GM23248 (cell line): Measurements from ENCODE around the gene RAB36. TPM values are rescaled to one million over a fixed set of nuclear protein-coding genes. Genes with fewer than 3 reads are reported as not detected.

ENCODE experiments used
- DNase-seq: peaks from one replicate; pipeline ENCODE4 v3.0.0-alpha.2; 2015
- H2AFZ ChIP-seq: fragments of 200-600 bp; sonication (generic); 2 replicates; pipeline ENCODE4 v1.6.1; 2016; ENCODE audit warnings: antibody characterized with exemption
- H3F3A ChIP-seq: fragments of 200-600 bp; sonication (generic); 2 replicates; pipeline ENCODE4 v1.6.1; 2016; ENCODE audit warnings: mild to moderate bottlenecking, antibody characterized with exemption, mixed run types; ENCODE audit not compliant: insufficient read depth
- H3K27ac ChIP-seq: fragments of 200-600 bp; sonication (generic); 2 replicates; pipeline ENCODE4 v1.5.1; 2016; ENCODE audit warnings: mild to moderate bottlenecking
- H3K27me3 ChIP-seq: fragments of 200-600 bp; sonication (generic); replicated peaks from 2 replicates; pipeline ENCODE4 v1.6.1; 2016; ENCODE audit warnings: mild to moderate bottlenecking; ENCODE audit not compliant: insufficient read depth
- H3K36me3 ChIP-seq: fragments of 200-600 bp; sonication (generic); 2 replicates; pipeline ENCODE4 v1.6.1; 2016; ENCODE audit warnings: low read depth, mild to moderate bottlenecking
- H3K4me1 ChIP-seq: fragments of 200-600 bp; sonication (generic); 2 replicates; pipeline ENCODE4 v1.6.1; 2016; ENCODE audit warnings: mild to moderate bottlenecking; ENCODE audit not compliant: insufficient read depth
- H3K4me2 ChIP-seq: fragments of 200-600 bp; sonication (generic); one replicate; pipeline ENCODE4 v1.6.1; 2016; ENCODE audit warnings: mild to moderate bottlenecking; ENCODE audit not compliant: unreplicated experiment
- H3K4me3 ChIP-seq: fragments of 200-600 bp; sonication (generic); 2 replicates; pipeline ENCODE4 v1.5.1; 2016; ENCODE audit warnings: mild to moderate bottlenecking
- H3K79me2 ChIP-seq: fragments of 200-600 bp; sonication (generic); 2 replicates; pipeline ENCODE4 v1.6.1; 2016; ENCODE audit warnings: mild to moderate bottlenecking; ENCODE audit not compliant: insufficient read depth
- H3K9ac ChIP-seq: fragments of 200-600 bp; sonication (generic); 2 replicates; pipeline ENCODE4 v1.6.1; 2016; ENCODE audit warnings: mild to moderate bottlenecking
- H3K9me2 ChIP-seq: fragments of 200-600 bp; sonication (generic); 2 replicates; pipeline ENCODE4 v1.6.1; 2016; ENCODE audit warnings: mixed run types, mild to moderate bottlenecking, moderate library complexity; ENCODE audit not compliant: insufficient read depth
- H3K9me3 ChIP-seq: fragments of 200-600 bp; sonication (generic); one replicate; pipeline ENCODE4 v1.6.1; 2017; ENCODE audit warnings: low read depth
- H4K20me1 ChIP-seq: fragments of 200-600 bp; sonication (generic); 2 replicates; pipeline ENCODE4 v1.6.0; 2016; ENCODE audit not compliant: insufficient read depth
- EZH2 ChIP-seq: fragments of 200-600 bp; sonication (generic); IDR thresholded peaks from 2 replicates; pipeline ENCODE4 v1.6.1; 2018; ENCODE audit warnings: antibody characterized with exemption, mild to moderate bottlenecking; ENCODE audit not compliant: insufficient read depth, poor library complexity, severe bottlenecking
- EZH2phosphoT487 ChIP-seq: fragments of 200-600 bp; sonication (generic); IDR thresholded peaks from 2 replicates; pipeline ENCODE4 v1.6.1; 2018; ENCODE audit warnings: antibody characterized with exemption, moderate library complexity, mild to moderate bottlenecking, low read depth; ENCODE audit not compliant: insufficient read depth
- WGBS, 2 experiments: methylation state at CpG; one replicate each; pipeline ENCODE4 v1.1.6; 2015 to 2017; ENCODE audit warnings: low lambda C conversion rate in 2 of 2, low coverage in 1 of 2; ENCODE audit errors: missing lambda C conversion rate in 2 of 2; 5-methylcytosine and 5-hydroxymethylcytosine counted together
- in situ Hi-C: fragments of 300-500 bp; cut with MboI; formaldehyde crosslinking; loops from 2 replicates; pipeline ENCODE4 v1.15.0; 2020
- polyA plus RNA-seq: library from polyadenylated mRNA; unstranded; fragments of >200 nt; fragmentation: Nextera tagmentation; extraction: Ambion mirVana; gene quantifications from 2 replicates; pipeline ENCODE4 v1.2.1, GENCODE V29; 2016
- total RNA-seq: library from RNA; depleted of rRNA; stranded (reverse); fragments of >200 nt; shearing (Covaris generic); gene quantifications from 2 replicates; pipeline ENCODE4 v1.2.3, GENCODE V29; 2014

RAB36 gene
- total and polyA plus RNA-seq, 2 experiments from 2014 or later: 3.5 to 6.8 TPM

DNA sequence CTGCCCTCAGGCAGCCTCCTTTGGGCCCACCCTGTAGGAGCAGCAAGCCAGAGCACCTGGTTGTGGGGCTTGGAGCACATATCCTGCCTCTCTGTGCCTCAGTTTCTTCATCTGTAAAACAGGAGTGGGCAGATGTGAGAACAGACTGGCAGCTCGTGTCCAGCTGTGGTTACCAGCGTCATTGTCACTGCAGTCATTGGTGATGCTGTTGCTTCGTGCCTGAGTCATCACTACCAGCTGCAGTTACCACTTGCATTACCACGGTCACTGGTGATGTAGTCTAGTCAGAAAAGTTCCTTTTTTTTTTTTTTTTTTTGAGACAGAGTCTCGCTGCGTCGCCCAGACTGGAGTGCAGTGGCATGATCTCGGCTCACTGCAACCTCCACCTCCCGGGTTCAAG lies 23.9 kb upstream of the RAB36 start:
- no peaks in the 10 kb centered on the region for H3F3A ChIP-seq
- H3K27me3 ChIP-seq: peaks cover 5% of the 10 kb centered on the region; the same call in 1 of the 2 replicates
- H3K79me2 ChIP-seq: no peaks in the 10 kb centered on the region
- H2AFZ ChIP-seq: no peak overlapping the region
- WGBS, 2 experiments: 42 to 58% methylated on average over 6 to 9 of the region's 9 CpGs
- TF ChIP-seq EZH2 (no peak), EZH2phosphoT487 (no peak)
- in situ Hi-C loops: no loop called here
- no peak overlapping the region for H3K9ac ChIP-seq
- H4K20me1 ChIP-seq: no peaks in the 10 kb centered on the region
- H3K9me3 ChIP-seq: no peaks in the 10 kb centered on the region
- H3K36me3 ChIP-seq: no peaks in the 10 kb centered on the region
- H3K4me3 ChIP-seq: no peak overlapping the region
- H3K27ac ChIP-seq: no peak overlapping the region
- no peaks in the 10 kb centered on the region for H3K9me2 ChIP-seq
- DNase-seq: peak; percentile 47
- no peak overlapping the region for H3K4me2 ChIP-seq
- H3K4me1 ChIP-seq: no peaks in the 10 kb centered on the region

DNA sequence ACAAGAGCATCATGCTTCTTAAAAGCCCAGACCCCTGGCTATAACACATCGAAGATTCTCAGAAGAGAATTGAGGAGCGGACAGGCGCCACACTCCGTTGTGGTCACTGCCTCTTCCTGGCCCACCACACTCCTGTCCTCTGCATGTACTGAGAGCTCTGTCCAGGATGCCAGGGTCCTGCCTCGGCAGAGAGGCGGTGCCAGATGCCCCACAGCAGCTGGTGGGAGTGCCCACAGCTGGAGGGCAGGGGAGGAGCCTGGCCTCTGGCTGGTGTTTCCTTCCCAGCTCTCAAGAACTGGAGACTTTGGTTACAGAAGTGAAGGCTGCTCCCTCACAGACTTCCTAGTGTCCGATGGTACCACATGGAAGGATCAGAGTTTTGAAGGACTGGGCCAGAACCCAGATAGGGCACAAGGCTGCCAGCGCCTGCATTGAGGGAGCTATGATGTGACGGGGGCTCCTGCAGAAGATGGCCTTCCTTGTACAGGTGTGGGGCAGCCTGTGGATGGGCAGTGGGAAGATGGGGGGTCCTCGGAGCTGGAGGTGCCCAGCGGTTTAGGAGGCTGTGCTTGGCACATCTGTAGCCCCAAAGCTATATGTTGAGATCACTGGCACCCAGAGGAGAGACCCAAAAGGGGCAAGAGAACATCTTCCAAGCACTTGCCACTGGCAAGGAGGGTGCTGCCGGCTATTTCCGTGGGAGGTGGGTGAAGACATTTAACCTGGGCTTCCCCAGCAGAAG lies 22.9 kb upstream of the RAB36 start:
- DNase-seq: no peak
- H3K9ac ChIP-seq: no peak overlapping the region
- no peak overlapping the region for H3K27ac ChIP-seq

DNA sequence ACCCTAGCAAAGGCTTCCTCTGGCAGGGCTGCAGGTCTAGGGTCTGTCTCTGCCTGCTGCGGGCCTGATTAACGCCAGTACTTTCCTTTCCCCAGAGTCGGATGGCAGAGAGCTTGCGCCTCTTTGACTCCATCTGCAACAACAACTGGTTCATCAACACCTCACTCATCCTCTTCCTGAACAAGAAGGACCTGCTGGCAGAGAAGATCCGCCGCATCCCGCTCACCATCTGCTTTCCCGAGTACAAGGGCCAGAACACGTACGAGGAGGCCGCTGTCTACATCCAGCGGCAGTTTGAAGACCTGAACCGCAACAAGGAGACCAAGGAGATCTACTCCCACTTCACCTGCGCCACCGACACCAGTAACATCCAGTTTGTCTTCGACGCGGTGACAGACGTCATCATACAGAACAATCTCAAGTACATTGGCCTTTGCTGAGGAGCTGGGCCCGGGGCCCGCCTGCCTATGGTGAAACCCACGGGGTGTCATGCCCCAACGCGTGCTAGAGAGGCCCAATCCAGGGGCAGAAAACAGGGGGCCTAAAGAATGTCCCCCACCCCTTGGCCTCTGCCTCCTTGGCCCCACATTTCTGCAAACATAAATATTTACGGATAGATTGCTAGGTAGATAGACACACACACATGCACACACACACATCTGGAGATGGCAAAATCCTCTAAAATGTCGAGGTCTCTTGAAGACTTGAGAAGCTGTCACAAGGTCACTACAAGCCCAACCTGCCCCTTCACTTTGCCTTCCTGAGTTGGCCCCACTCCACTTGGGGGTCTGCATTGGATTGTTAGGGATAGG lies 22.1 kb upstream of the RAB36 start:
- DNase-seq: no peak
- no peak overlapping the region for H2AFZ ChIP-seq
- no peaks in the 10 kb centered on the region for H3K9me2 ChIP-seq
- no peak overlapping the region for H3K4me3 ChIP-seq
- H3K36me3 ChIP-seq: no peaks in the 10 kb centered on the region
- H3K4me1 ChIP-seq: no peaks in the 10 kb centered on the region
- H3K79me2 ChIP-seq: no peaks in the 10 kb centered on the region
- peaks cover 5% of the 10 kb centered on the region; the same call in 1 of the 2 replicates for H3K27me3 ChIP-seq
- no peak overlapping the region for H3K4me2 ChIP-seq
- H3K9ac ChIP-seq: no peak overlapping the region
- in situ Hi-C loops: no loop called here
- no peaks in the 10 kb centered on the region for H4K20me1 ChIP-seq
- H3K9me3 ChIP-seq: no peaks in the 10 kb centered on the region
- no peaks in the 10 kb centered on the region for H3F3A ChIP-seq
- TF ChIP-seq EZH2phosphoT487: no peak
- 87 to 90% methylated on average over 26 of the region's 26 CpGs for WGBS, 2 experiments
- H3K27ac ChIP-seq: no peak overlapping the region

More for the DNA sequence above, 22.9 kb upstream of the RAB36 start:
- Histone ChIP-seq H3F3A (no peaks in the 10 kb centered on the region), H3K79me2 (no peaks in the 10 kb centered on the region), H4K20me1 (no peaks in the 10 kb centered on the region), H3K4me3 (no peak overlapping the region), H3K9me3 (no peaks in the 10 kb centered on the region), H3K27me3 (peaks cover 5% of the 10 kb centered on the region; the same call in 1 of the 2 replicates), H3K9me2 (no peaks in the 10 kb centered on the region), H3K4me1 (no peaks in the 10 kb centered on the region), H3K36me3 (no peaks in the 10 kb centered on the region), H3K4me2 (no peak overlapping the region), H2AFZ (no peak overlapping the region)
- in situ Hi-C loops: no loop called here
- TF ChIP-seq EZH2phosphoT487: no peak
- TF ChIP-seq EZH2: no peak
- WGBS, 2 experiments: 69% methylated on average over 13 of the region's 13 CpGs

DNA sequence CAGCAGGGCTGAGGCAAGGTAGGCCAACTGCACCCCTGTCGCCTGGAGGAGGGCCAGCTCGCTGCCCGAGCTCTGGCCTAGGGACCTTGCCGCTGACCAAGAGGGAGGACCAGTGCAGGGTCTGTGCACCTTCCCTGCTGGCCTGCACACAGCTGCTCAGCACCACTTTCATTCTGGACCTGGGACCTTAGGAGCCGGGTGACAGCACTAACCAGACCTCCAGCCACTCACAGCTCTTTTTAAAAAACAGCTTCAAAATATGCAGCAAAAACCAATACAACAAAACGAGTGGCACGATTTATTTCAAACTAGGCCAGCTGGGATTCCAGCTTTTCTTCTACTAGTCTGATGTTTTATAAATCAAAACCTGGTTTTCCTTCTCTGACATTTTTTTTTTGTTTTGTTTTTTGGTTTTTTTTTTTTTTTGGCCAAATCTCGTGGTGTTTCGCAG lies 21.4 kb upstream of the RAB36 start:
- WGBS, 2 experiments: 55 to 61% methylated on average over 9 of the region's 9 CpGs
- H3K27me3 ChIP-seq: peaks cover 5% of the 10 kb centered on the region; the same call in 1 of the 2 replicates
- no peak for DNase-seq
- TF ChIP-seq EZH2phosphoT487 (no peak), EZH2 (no peak)
- no peaks in the 10 kb centered on the region for H3K9me2 ChIP-seq
- H4K20me1 ChIP-seq: no peaks in the 10 kb centered on the region
- H3K4me1 ChIP-seq: no peaks in the 10 kb centered on the region
- H3K4me3 ChIP-seq: no peak overlapping the region
- no peaks in the 10 kb centered on the region for H3K36me3 ChIP-seq
- in situ Hi-C loops: no loop called here
- no peak overlapping the region for H3K27ac ChIP-seq
- H3F3A ChIP-seq: no peaks in the 10 kb centered on the region
- no peak overlapping the region for H3K9ac ChIP-seq
- no peaks in the 10 kb centered on the region for H3K9me3 ChIP-seq
- no peak overlapping the region for H2AFZ ChIP-seq
- no peaks in the 10 kb centered on the region for H3K79me2 ChIP-seq
- no peak overlapping the region for H3K4me2 ChIP-seq
